ENCODE results near the gene VWC2L.
A peak's percentile ranks its signal among the peaks of the same experiment; 100 is the strongest.

VWC2L gene

GRCh38 chr2:214465363-214466146, 54.7 kb downstream of the VWC2L start:
- H3K27ac ChIP-seq = peak overlapping the region; percentile 18
- peak; percentile 8 for DNase-seq (ENCODE audit: low read depth, low spot score)

GRCh38 chr2:214469728-214470127, 58.9 kb downstream of the VWC2L start:
- no peak overlapping the region for H3K27ac ChIP-seq
- no peak for DNase-seq (ENCODE audit: low read depth, low spot score)

- DNase-seq (ENCODE audit: low read depth, low spot score) = no peak
- H3K27ac ChIP-seq = no peak overlapping the region
Measured at GRCh38 chr2:214471382-214471781, 60.5 kb downstream of the VWC2L start.

- H3K27ac ChIP-seq = no peak overlapping the region
- no peak for DNase-seq (ENCODE audit: low read depth, low spot score)
Measured at GRCh38 chr2:214471990-214472389, 61.1 kb downstream of the VWC2L start.

- H3K27ac ChIP-seq = no peak overlapping the region
- DNase-seq (ENCODE audit: low read depth, low spot score) = no peak
Measured at GRCh38 chr2:214477305-214477704, 66.5 kb downstream of the VWC2L start.

GRCh38 chr2:214481204-214481603, 70.3 kb downstream of the VWC2L start:
- DNase-seq (ENCODE audit: low read depth, low spot score) = no peak
- H3K27ac ChIP-seq = no peak overlapping the region

- DNase-seq (ENCODE audit: low read depth, low spot score) = no peak
- no peak overlapping the region for H3K27ac ChIP-seq
Measured at GRCh38 chr2:214482728-214483127, 71.9 kb downstream of the VWC2L start.

- DNase-seq (ENCODE audit: low read depth, low spot score) = no peak
- no peak overlapping the region for H3K27ac ChIP-seq
Measured at GRCh38 chr2:214484239-214484638, 73.4 kb downstream of the VWC2L start.

GRCh38 chr2:214484701-214485100, 73.8 kb downstream of the VWC2L start:
- H3K27ac ChIP-seq = no peak overlapping the region
- DNase-seq (ENCODE audit: low read depth, low spot score) = no peak

GRCh38 chr2:214489181-214489580, 78.3 kb downstream of the VWC2L start:
- no peak for DNase-seq (ENCODE audit: low read depth, low spot score)
- no peak overlapping the region for H3K27ac ChIP-seq

- H3K27ac ChIP-seq = no peak overlapping the region
Measured at GRCh38 chr2:214489702-214490101, 78.8 kb downstream of the VWC2L start.

GRCh38 chr2:214492152-214492551, 81.3 kb downstream of the VWC2L start:
- no peak for DNase-seq (ENCODE audit: low read depth, low spot score)
- no peak overlapping the region for H3K27ac ChIP-seq

More at GRCh38 chr2:214489702-214490101, 78.8 kb downstream of the VWC2L start:
- DNase-seq (ENCODE audit: low read depth, low spot score) = no peak

- no peak for DNase-seq (ENCODE audit: low read depth, low spot score)
- no peak overlapping the region for H3K27ac ChIP-seq
Measured at GRCh38 chr2:214492608-214493007, 81.8 kb downstream of the VWC2L start.

- no peak overlapping the region for H3K27ac ChIP-seq
- DNase-seq (ENCODE audit: low read depth, low spot score) = no peak
Measured at GRCh38 chr2:214497489-214497888, 86.6 kb downstream of the VWC2L start.

- no peak overlapping the region for H3K27ac ChIP-seq
- DNase-seq (ENCODE audit: low read depth, low spot score) = no peak
Measured at GRCh38 chr2:214503568-214503967, 92.7 kb downstream of the VWC2L start.

- no peak overlapping the region for H3K27ac ChIP-seq
- DNase-seq (ENCODE audit: low read depth, low spot score) = no peak
Measured at GRCh38 chr2:214504599-214505376, 93.9 kb downstream of the VWC2L start.

- no peak overlapping the region for H3K27ac ChIP-seq
- DNase-seq (ENCODE audit: low read depth, low spot score) = no peak
Measured at GRCh38 chr2:214507032-214507431, 96.2 kb downstream of the VWC2L start.

- DNase-seq (ENCODE audit: low read depth, low spot score) = no peak
- no peak overlapping the region for H3K27ac ChIP-seq
Measured at GRCh38 chr2:214514704-214515103, 103.8 kb downstream of the VWC2L start.

GRCh38 chr2:214515111-214515510, 104.3 kb downstream of the VWC2L start:
- H3K27ac ChIP-seq = no peak overlapping the region
- no peak for DNase-seq (ENCODE audit: low read depth, low spot score)

GRCh38 chr2:214519258-214519818, 108.5 kb downstream of the VWC2L start:
- no peak overlapping the region for H3K27ac ChIP-seq
- no peak for DNase-seq (ENCODE audit: low read depth, low spot score)

- H3K27ac ChIP-seq = no peak overlapping the region
- DNase-seq (ENCODE audit: low read depth, low spot score) = no peak
Measured at GRCh38 chr2:214529021-214529420, 118.2 kb downstream of the VWC2L start.
